ENCODE data around the gene HOXB5.

The HOXB5 gene

GRCh38 chr17:48593126-48593829, at the start of gene HOXB5:
TSS of gene HOXB5 (minus strand) at chr17:48593779. CDS start at chr17:48593682, 97 bp downstream.
- Histone ChIP-seq H3K27ac (no peak within 1 kb of the TSS), H3K36me3 (no peaks in the 10 kb centered on the region), H3K4me1 (no peaks in the 10 kb centered on the region), H3K4me2 (peak within 1 kb of the TSS; percentile 7; the same call in 1 of the 2 replicates), H4K20me1 (peaks cover 97% of the 10 kb centered on the region), H3K9me3 (peaks cover 9% of the 10 kb centered on the region), H3K27me3 (peaks cover 100% of the 10 kb centered on the region), H3K9ac (no peak within 1 kb of the TSS), H3K4me3 (no peak within 1 kb of the TSS)
- TF ChIP-seq Cebpa-rat (IDR thresholded peaks at IDR 0.05), result no peak

GRCh38 chr17:48642843-48643696, 49.5 kb upstream of the HOXB5 start:
- Histone ChIP-seq H3K9ac (no peak overlapping the region), H3K27me3 (peaks cover 100% of the 10 kb centered on the region), H3K4me1 (peaks cover 13% of the 10 kb centered on the region), H4K20me1 (peaks cover 94% of the 10 kb centered on the region), H3K27ac (no peak overlapping the region), H3K4me2 (no peak overlapping the region), H3K4me3 (no peak overlapping the region), H3K9me3 (0 out of 2 replicates have a peak, but pooled peaks cover 9% of the 10 kb centered on the region), H3K36me3 (no peaks in the 10 kb centered on the region)
- TF ChIP-seq Cebpa-rat (IDR thresholded peaks at IDR 0.05), result no peak

GRCh38 chr17:48642059-48642842, 48.7 kb upstream of the HOXB5 start:
- no peak overlapping the region for H3K4me3 ChIP-seq
- no peaks in the 10 kb centered on the region for H3K36me3 ChIP-seq
- H3K4me1 ChIP-seq, result peaks cover 9% of the 10 kb centered on the region
- H4K20me1 ChIP-seq, result peaks cover 94% of the 10 kb centered on the region
- H3K4me2 ChIP-seq, result no peak overlapping the region
- 0 out of 2 replicates have a peak, but pooled peaks cover 9% of the 10 kb centered on the region for H3K9me3 ChIP-seq
- no peak overlapping the region for H3K9ac ChIP-seq
- peaks cover 100% of the 10 kb centered on the region for H3K27me3 ChIP-seq
- TF ChIP-seq Cebpa-rat (IDR thresholded peaks at IDR 0.05), result no peak
- no peak overlapping the region for H3K27ac ChIP-seq

- peaks cover 97% of the 10 kb centered on the region for H4K20me1 ChIP-seq
- H3K4me3 ChIP-seq, result no peak overlapping the region
- H3K9ac ChIP-seq, result no peak overlapping the region
- no peak overlapping the region for H3K27ac ChIP-seq
- no peaks in the 10 kb centered on the region for H3K36me3 ChIP-seq
- H3K4me1 ChIP-seq, result peaks cover 6% of the 10 kb centered on the region
- H3K27me3 ChIP-seq, result peaks cover 100% of the 10 kb centered on the region
- no peak overlapping the region for H3K4me2 ChIP-seq
- no peak for TF ChIP-seq Cebpa-rat (IDR thresholded peaks at IDR 0.05)
- H3K9me3 ChIP-seq, result 0 out of 2 replicates have a peak, but pooled peaks cover 9% of the 10 kb centered on the region
These were observed 48.0 kb upstream of the HOXB5 start for GRCh38 chr17:48641541-48642058.

- H3K4me3 ChIP-seq, result no peak overlapping the region
- H3K9me3 ChIP-seq, result 0 out of 2 replicates have a peak, but pooled peaks cover 9% of the 10 kb centered on the region
- H3K9ac ChIP-seq, result no peak overlapping the region
- H3K27me3 ChIP-seq, result peaks cover 100% of the 10 kb centered on the region
- peaks cover 97% of the 10 kb centered on the region for H4K20me1 ChIP-seq
- TF ChIP-seq Cebpa-rat (IDR thresholded peaks at IDR 0.05), result no peak
- no peak overlapping the region for H3K4me2 ChIP-seq
- no peak overlapping the region for H3K27ac ChIP-seq
- H3K36me3 ChIP-seq, result no peaks in the 10 kb centered on the region
- H3K4me1 ChIP-seq, result no peaks in the 10 kb centered on the region
These were observed 47.2 kb upstream of the HOXB5 start for GRCh38 chr17:48640858-48641180.

- H3K4me3 ChIP-seq, result no peak overlapping the region
- H3K36me3 ChIP-seq, result no peaks in the 10 kb centered on the region
- H3K9ac ChIP-seq, result no peak overlapping the region
- no peak for TF ChIP-seq Cebpa-rat (IDR thresholded peaks at IDR 0.05)
- no peak overlapping the region for H3K27ac ChIP-seq
- H3K4me1 ChIP-seq, result no peaks in the 10 kb centered on the region
- no peak overlapping the region for H3K4me2 ChIP-seq
- H3K9me3 ChIP-seq, result 0 out of 2 replicates have a peak, but pooled peaks cover 9% of the 10 kb centered on the region
- H3K27me3 ChIP-seq, result peaks cover 100% of the 10 kb centered on the region
- peaks cover 97% of the 10 kb centered on the region for H4K20me1 ChIP-seq
These were observed 46.6 kb upstream of the HOXB5 start for GRCh38 chr17:48639982-48640857.

GRCh38 chr17:48639136-48639535, 45.6 kb upstream of the HOXB5 start:
- H3K9ac ChIP-seq, result no peak overlapping the region
- H3K9me3 ChIP-seq, result 0 out of 2 replicates have a peak, but pooled peaks cover 9% of the 10 kb centered on the region
- peaks cover 97% of the 10 kb centered on the region for H4K20me1 ChIP-seq
- no peak overlapping the region for H3K27ac ChIP-seq
- no peak overlapping the region for H3K4me3 ChIP-seq
- no peak overlapping the region for H3K4me2 ChIP-seq
- no peaks in the 10 kb centered on the region for H3K36me3 ChIP-seq
- peaks cover 100% of the 10 kb centered on the region for H3K27me3 ChIP-seq
- H3K4me1 ChIP-seq, result no peaks in the 10 kb centered on the region
- no peak for TF ChIP-seq Cebpa-rat (IDR thresholded peaks at IDR 0.05)

GRCh38 chr17:48637323-48638260, 44.0 kb upstream of the HOXB5 start:
- Histone ChIP-seq H4K20me1 (peaks cover 99% of the 10 kb centered on the region), H3K36me3 (no peaks in the 10 kb centered on the region)

More at GRCh38 chr17:48637323-48638260, 44.0 kb upstream of the HOXB5 start:
- no peak for TF ChIP-seq Cebpa-rat (IDR thresholded peaks at IDR 0.05)
- Histone ChIP-seq H3K9me3 (peaks cover 8% of the 10 kb centered on the region; the same call in 1 of the 2 replicates), H3K27ac (no peak overlapping the region), H3K4me2 (no peak overlapping the region), H3K9ac (no peak overlapping the region), H3K4me3 (no peak overlapping the region), H3K27me3 (peaks cover 100% of the 10 kb centered on the region), H3K4me1 (no peaks in the 10 kb centered on the region)
